ENCODE measurements around the gene LRMDA.

The LRMDA gene

DNA sequence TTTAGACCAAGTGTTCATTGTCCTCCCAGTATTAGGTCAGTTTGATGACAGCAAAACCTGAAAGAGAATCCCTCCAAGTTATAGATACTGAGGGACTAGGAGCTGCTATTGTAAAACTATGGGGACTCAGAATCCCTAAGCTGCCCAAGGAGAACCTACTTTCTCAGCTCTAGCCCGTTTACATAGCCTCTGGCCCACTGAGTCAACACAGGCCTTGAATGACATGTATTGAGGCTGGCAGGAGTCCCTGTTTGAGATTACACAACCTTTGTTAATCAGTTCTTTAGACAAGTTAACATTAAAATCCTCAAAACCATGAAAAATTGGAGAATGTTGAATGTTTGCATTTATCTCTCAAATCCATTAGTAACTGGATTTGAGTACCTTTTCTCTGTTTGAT is 1127.2 kb downstream of the LRMDA start:
- Histone ChIP-seq H3K4me1 (ENCODE audit: control insufficient read depth, insufficient read depth, low read length, unreplicated experiment) (peaks cover 31% of the 10 kb centered on the region), H3K36me3 (ENCODE audit: insufficient read depth, low read length) (no peaks in the 10 kb centered on the region), H2AFZ (ENCODE audit: low read length, unreplicated experiment) (no peak overlapping the region), H3K27ac (ENCODE audit: low read depth, low read length) (peak overlapping the region; percentile 81), H3K27me3 (ENCODE audit: insufficient read depth, low read length) (no peaks in the 10 kb centered on the region), H3K4me3 (ENCODE audit: low read depth, low read length) (peak overlapping the region; percentile 43), H3K79me2 (ENCODE audit: control insufficient read depth, insufficient read depth, low read length, unreplicated experiment) (no peaks in the 10 kb centered on the region)

GRCh38 chr10:76558996-76559891 is 1127.8 kb downstream of the LRMDA start:
- Histone ChIP-seq H3K27ac (ENCODE audit: low read depth, low read length) (peak overlapping the region; percentile 81), H3K4me1 (ENCODE audit: control insufficient read depth, insufficient read depth, low read length, unreplicated experiment) (peaks cover 31% of the 10 kb centered on the region), H3K27me3 (ENCODE audit: insufficient read depth, low read length) (no peaks in the 10 kb centered on the region), H3K36me3 (ENCODE audit: insufficient read depth, low read length) (no peaks in the 10 kb centered on the region), H3K4me3 (ENCODE audit: low read depth, low read length) (peak overlapping the region; percentile 43), H2AFZ (ENCODE audit: low read length, unreplicated experiment) (no peak overlapping the region), H3K79me2 (ENCODE audit: control insufficient read depth, insufficient read depth, low read length, unreplicated experiment) (no peaks in the 10 kb centered on the region)

DNA sequence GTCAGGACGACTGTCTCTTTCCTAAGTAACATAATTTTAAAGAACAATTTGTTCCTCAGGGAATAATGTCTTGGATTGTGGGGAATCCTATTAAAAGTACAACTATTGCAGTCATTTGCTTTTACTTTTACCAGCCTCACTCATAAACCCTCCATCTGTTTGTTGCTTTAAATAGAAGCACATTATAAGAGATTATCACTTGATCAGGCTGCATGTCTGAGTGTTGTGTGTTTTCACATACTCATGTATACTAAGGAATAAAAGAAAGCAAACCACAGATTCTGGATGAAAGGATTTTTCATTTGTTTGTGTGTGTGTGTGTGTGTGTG is 1128.4 kb downstream of the LRMDA start:
- Histone ChIP-seq H3K36me3 (ENCODE audit: insufficient read depth, low read length) (no peaks in the 10 kb centered on the region), H2AFZ (ENCODE audit: low read length, unreplicated experiment) (no peak overlapping the region), H3K79me2 (ENCODE audit: control insufficient read depth, insufficient read depth, low read length, unreplicated experiment) (no peaks in the 10 kb centered on the region), H3K4me3 (ENCODE audit: low read depth, low read length) (no peak overlapping the region), H3K27ac (ENCODE audit: low read depth, low read length) (peak overlapping the region; percentile 81), H3K4me1 (ENCODE audit: control insufficient read depth, insufficient read depth, low read length, unreplicated experiment) (peaks cover 31% of the 10 kb centered on the region), H3K27me3 (ENCODE audit: insufficient read depth, low read length) (no peaks in the 10 kb centered on the region)

DNA sequence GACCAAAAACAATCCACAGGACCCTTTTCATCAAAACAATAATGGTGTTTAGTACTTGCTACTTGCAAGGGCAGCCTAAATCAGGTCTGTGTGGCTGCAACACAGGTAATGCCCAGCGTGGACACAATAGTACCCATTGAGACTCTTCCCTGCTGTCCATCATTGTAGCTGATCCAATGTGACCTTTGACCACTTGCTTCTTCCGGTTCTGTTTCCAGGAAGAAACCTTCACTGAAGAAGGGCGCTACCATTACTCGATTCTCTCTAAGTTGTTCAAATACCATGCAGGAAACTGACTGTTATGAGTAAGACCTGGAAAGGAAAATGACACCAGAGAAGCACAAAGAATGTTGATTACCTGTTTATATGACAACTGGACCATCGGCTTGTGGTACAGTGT is 1128.9 kb downstream of the LRMDA start:
- Histone ChIP-seq H2AFZ (ENCODE audit: low read length, unreplicated experiment) (no peak overlapping the region), H3K4me1 (ENCODE audit: control insufficient read depth, insufficient read depth, low read length, unreplicated experiment) (peaks cover 31% of the 10 kb centered on the region), H3K27me3 (ENCODE audit: insufficient read depth, low read length) (no peaks in the 10 kb centered on the region), H3K27ac (ENCODE audit: low read depth, low read length) (no peak overlapping the region), H3K4me3 (ENCODE audit: low read depth, low read length) (no peak overlapping the region), H3K36me3 (ENCODE audit: insufficient read depth, low read length) (no peaks in the 10 kb centered on the region), H3K79me2 (ENCODE audit: control insufficient read depth, insufficient read depth, low read length, unreplicated experiment) (no peaks in the 10 kb centered on the region)

- no peak overlapping the region for H3K27ac ChIP-seq (ENCODE audit: low read depth, low read length)
- peaks cover 21% of the 10 kb centered on the region for H3K4me1 ChIP-seq (ENCODE audit: control insufficient read depth, insufficient read depth, low read length, unreplicated experiment)
- no peaks in the 10 kb centered on the region for H3K79me2 ChIP-seq (ENCODE audit: control insufficient read depth, insufficient read depth, low read length, unreplicated experiment)
- no peak overlapping the region for H2AFZ ChIP-seq (ENCODE audit: low read length, unreplicated experiment)
- no peak overlapping the region for H3K4me3 ChIP-seq (ENCODE audit: low read depth, low read length)
- H3K36me3 ChIP-seq (ENCODE audit: insufficient read depth, low read length) = no peaks in the 10 kb centered on the region
- H3K27me3 ChIP-seq (ENCODE audit: insufficient read depth, low read length) = no peaks in the 10 kb centered on the region
These were observed 1131.9 kb downstream of the LRMDA start for GRCh38 chr10:76563286-76563685.

GRCh38 chr10:76572021-76572420 is 1140.6 kb downstream of the LRMDA start:
- Histone ChIP-seq H3K4me3 (ENCODE audit: low read depth, low read length) (no peak overlapping the region), H3K27me3 (ENCODE audit: insufficient read depth, low read length) (no peaks in the 10 kb centered on the region)

GRCh38 chr10:76576276-76576962 is 1145.0 kb downstream of the LRMDA start:
- Histone ChIP-seq H2AFZ (ENCODE audit: low read length, unreplicated experiment) (no peak overlapping the region), H3K27ac (ENCODE audit: low read depth, low read length) (no peak overlapping the region), H3K4me3 (ENCODE audit: low read depth, low read length) (no peak overlapping the region), H3K27me3 (ENCODE audit: insufficient read depth, low read length) (no peaks in the 10 kb centered on the region), H3K79me2 (ENCODE audit: control insufficient read depth, insufficient read depth, low read length, unreplicated experiment) (no peaks in the 10 kb centered on the region), H3K36me3 (ENCODE audit: insufficient read depth, low read length) (no peaks in the 10 kb centered on the region), H3K4me1 (ENCODE audit: control insufficient read depth, insufficient read depth, low read length, unreplicated experiment) (no peaks in the 10 kb centered on the region)

More at GRCh38 chr10:76572021-76572420, 1140.6 kb downstream of the LRMDA start:
- no peak overlapping the region for H3K27ac ChIP-seq (ENCODE audit: low read depth, low read length)
- no peaks in the 10 kb centered on the region for H3K79me2 ChIP-seq (ENCODE audit: control insufficient read depth, insufficient read depth, low read length, unreplicated experiment)
- no peaks in the 10 kb centered on the region for H3K36me3 ChIP-seq (ENCODE audit: insufficient read depth, low read length)
- H2AFZ ChIP-seq (ENCODE audit: low read length, unreplicated experiment) = no peak overlapping the region
- H3K4me1 ChIP-seq (ENCODE audit: control insufficient read depth, insufficient read depth, low read length, unreplicated experiment) = no peaks in the 10 kb centered on the region

- no peak overlapping the region for H3K4me3 ChIP-seq (ENCODE audit: low read depth, low read length)
- no peaks in the 10 kb centered on the region for H3K36me3 ChIP-seq (ENCODE audit: insufficient read depth, low read length)
- H3K4me1 ChIP-seq (ENCODE audit: control insufficient read depth, insufficient read depth, low read length, unreplicated experiment) = no peaks in the 10 kb centered on the region
- H3K27ac ChIP-seq (ENCODE audit: low read depth, low read length) = no peak overlapping the region
- no peak overlapping the region for H2AFZ ChIP-seq (ENCODE audit: low read length, unreplicated experiment)
- no peaks in the 10 kb centered on the region for H3K79me2 ChIP-seq (ENCODE audit: control insufficient read depth, insufficient read depth, low read length, unreplicated experiment)
- H3K27me3 ChIP-seq (ENCODE audit: insufficient read depth, low read length) = no peaks in the 10 kb centered on the region
These were observed 1146.0 kb downstream of the LRMDA start for GRCh38 chr10:76577455-76577854.

GRCh38 chr10:76581506-76582256 is 1150.3 kb downstream of the LRMDA start:
- Histone ChIP-seq H3K36me3 (ENCODE audit: insufficient read depth, low read length) (no peaks in the 10 kb centered on the region), H2AFZ (ENCODE audit: low read length, unreplicated experiment) (no peak overlapping the region), H3K79me2 (ENCODE audit: control insufficient read depth, insufficient read depth, low read length, unreplicated experiment) (no peaks in the 10 kb centered on the region), H3K27me3 (ENCODE audit: insufficient read depth, low read length) (no peaks in the 10 kb centered on the region), H3K4me3 (ENCODE audit: low read depth, low read length) (no peak overlapping the region), H3K4me1 (ENCODE audit: control insufficient read depth, insufficient read depth, low read length, unreplicated experiment) (peaks cover 20% of the 10 kb centered on the region), H3K27ac (ENCODE audit: low read depth, low read length) (no peak overlapping the region)

- no peak overlapping the region for H2AFZ ChIP-seq (ENCODE audit: low read length, unreplicated experiment)
- no peaks in the 10 kb centered on the region for H3K36me3 ChIP-seq (ENCODE audit: insufficient read depth, low read length)
- no peak overlapping the region for H3K27ac ChIP-seq (ENCODE audit: low read depth, low read length)
- H3K4me1 ChIP-seq (ENCODE audit: control insufficient read depth, insufficient read depth, low read length, unreplicated experiment) = peaks cover 20% of the 10 kb centered on the region
- no peaks in the 10 kb centered on the region for H3K27me3 ChIP-seq (ENCODE audit: insufficient read depth, low read length)
- no peaks in the 10 kb centered on the region for H3K79me2 ChIP-seq (ENCODE audit: control insufficient read depth, insufficient read depth, low read length, unreplicated experiment)
- no peak overlapping the region for H3K4me3 ChIP-seq (ENCODE audit: low read depth, low read length)
These were observed 1151.1 kb downstream of the LRMDA start for GRCh38 chr10:76582531-76582930.

Data from ACC112 (cell line).